DMS 273 (cell line): Measurements from ENCODE around the gene EIF4ENIF1.
"Not testable (repeated sequence)": the region's sequence is repeated elsewhere in the genome, so short reads cannot be mapped to it uniquely, and the experiment has no call there.

Experiments
- DNase-seq: peaks from one replicate; lab custom pipeline; 2025; ENCODE audit not compliant: unreplicated experiment; lab: John Stamatoyannopoulos, UW

EIF4ENIF1 gene

GRCh38 chr22:31495343-31495742 is 5.7 kb upstream of the EIF4ENIF1 start:
- no peak for DNase-seq

- not testable (repeated sequence) for DNase-seq
Observed at GRCh38 chr22:31493355-31493754, 3.7 kb upstream of the EIF4ENIF1 start.

- DNase-seq, result no peak
Observed at GRCh38 chr22:31492151-31492550, 2.5 kb upstream of the EIF4ENIF1 start.

GRCh38 chr22:31491218-31491962 is 1.7 kb upstream of the EIF4ENIF1 start:
- peak; percentile 26 for DNase-seq

GRCh38 chr22:31490496-31490925 is 869 bp upstream of the EIF4ENIF1 start:
- peak; percentile 57 for DNase-seq

- DNase-seq, result peak; percentile 58
Observed at GRCh38 chr22:31488988-31489617, 539 bp downstream of the EIF4ENIF1 start.

- DNase-seq, result no peak
Observed at GRCh38 chr22:31488346-31488883, 1.2 kb downstream of the EIF4ENIF1 start.

- no peak for DNase-seq
Observed at GRCh38 chr22:31486951-31487350, 2.7 kb downstream of the EIF4ENIF1 start.

GRCh38 chr22:31486369-31486768 is 3.3 kb downstream of the EIF4ENIF1 start:
- not testable (repeated sequence) for DNase-seq

GRCh38 chr22:31482470-31482869 is 7.2 kb downstream of the EIF4ENIF1 start:
- not testable (repeated sequence) for DNase-seq

- no peak for DNase-seq
Observed at GRCh38 chr22:31481129-31481528, 8.5 kb downstream of the EIF4ENIF1 start.

- no peak for DNase-seq
Observed at GRCh38 chr22:31477329-31477728, 12.3 kb downstream of the EIF4ENIF1 start.

GRCh38 chr22:31475800-31476199 is 13.8 kb downstream of the EIF4ENIF1 start:
- no peak for DNase-seq

GRCh38 chr22:31474743-31475142 is 14.9 kb downstream of the EIF4ENIF1 start:
- DNase-seq, result no peak

GRCh38 chr22:31465307-31465706 is 24.3 kb downstream of the EIF4ENIF1 start:
- no peak for DNase-seq

- no peak for DNase-seq
Observed at GRCh38 chr22:31461699-31462098, 27.9 kb downstream of the EIF4ENIF1 start.

- peak; percentile 42 for DNase-seq
Observed at GRCh38 chr22:31451709-31452571, 37.7 kb downstream of the EIF4ENIF1 start.

GRCh38 chr22:31449506-31449905 is 40.1 kb downstream of the EIF4ENIF1 start:
- DNase-seq, result no peak

GRCh38 chr22:31448382-31448781 is 41.3 kb downstream of the EIF4ENIF1 start:
- DNase-seq, result no peak

GRCh38 chr22:31447337-31447736 is 42.3 kb downstream of the EIF4ENIF1 start:
- DNase-seq, result no peak

GRCh38 chr22:31446767-31447166 is 42.9 kb downstream of the EIF4ENIF1 start:
- DNase-seq, result no peak
